Fibroblast of gingiva (primary cell): ENCODE measurements around the gene PYROXD2.
A peak's percentile ranks its signal among the peaks of the same experiment; 100 is the strongest.
"Not testable (repeated sequence)": the region's sequence is repeated elsewhere in the genome, so short reads cannot be mapped to it uniquely, and the experiment has no call there.

Source experiments
- DNase-seq: peaks from one replicate; pipeline ENCODE4 v3.0.0-alpha.2; 2011; ENCODE audit warnings: low read depth

Gene PYROXD2

DNA sequence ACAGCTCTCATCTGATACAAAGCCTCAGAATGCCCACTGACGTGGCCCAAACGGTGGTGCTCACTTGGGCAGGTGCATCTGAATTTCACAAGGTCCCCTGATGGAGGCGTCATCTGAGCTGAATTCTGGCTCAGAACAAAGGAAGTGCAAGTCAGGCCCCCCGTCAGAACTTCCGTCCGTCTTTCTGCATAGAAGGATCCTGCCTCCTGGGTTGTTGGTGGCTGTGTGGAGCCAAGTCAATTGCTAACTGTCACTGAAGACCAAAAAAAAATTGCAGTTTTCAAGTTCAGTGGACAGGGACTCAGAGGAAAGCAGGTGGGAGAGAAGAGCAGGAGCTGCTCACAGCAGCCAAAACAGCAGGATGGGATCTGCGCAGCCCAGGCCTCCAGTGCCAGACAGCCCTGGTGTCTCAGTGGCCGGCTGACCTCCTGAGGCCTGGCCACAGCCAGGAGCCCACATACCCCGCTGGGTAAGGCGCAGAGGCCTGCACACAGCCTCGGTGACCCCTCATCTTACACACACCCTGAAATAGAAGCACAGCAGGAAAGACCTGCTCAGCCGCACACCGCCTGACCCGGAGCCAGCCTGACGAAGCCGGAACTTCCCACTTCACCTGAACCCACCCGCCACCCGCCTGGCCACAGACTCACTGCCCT is 49.4 kb downstream of the PYROXD2 start:
- no peak for DNase-seq

DNA sequence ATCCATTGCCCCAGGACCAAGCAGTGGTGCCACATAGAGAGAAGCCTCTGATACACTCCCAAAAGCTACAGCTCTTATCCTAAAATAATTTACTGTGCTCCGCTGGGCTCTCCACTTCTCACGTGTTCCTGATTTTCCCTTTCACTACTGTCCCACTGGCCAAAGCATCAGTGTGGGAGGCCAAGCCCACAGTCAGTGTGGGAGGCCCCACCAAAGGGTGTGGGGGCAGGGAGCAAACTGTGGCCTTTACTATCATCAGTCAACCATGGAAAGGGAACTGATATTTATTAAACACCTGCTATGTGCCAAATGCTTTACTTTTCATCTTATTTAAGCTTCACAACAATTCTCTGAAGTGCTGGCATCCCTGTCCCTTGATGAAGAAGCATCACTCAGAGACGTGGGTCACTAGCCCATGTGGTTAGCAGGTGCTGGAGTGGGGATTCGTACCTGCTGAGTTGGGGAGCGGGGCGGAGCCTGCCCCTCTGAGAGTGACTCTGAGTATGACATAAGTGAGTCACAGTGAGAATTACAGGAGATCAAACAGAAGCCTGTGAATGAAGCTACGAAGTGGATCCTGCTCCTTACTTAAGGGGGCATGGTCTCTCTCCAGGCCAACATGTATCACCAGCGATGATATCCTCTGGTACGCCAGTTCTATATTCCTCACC is 50.4 kb downstream of the PYROXD2 start:
- no peak for DNase-seq

- no peak for DNase-seq
Measured at GRCh38 chr10:98363220-98363619, 51.8 kb downstream of the PYROXD2 start.

GRCh38 chr10:98361131-98362025 is 53.6 kb downstream of the PYROXD2 start:
- peak; percentile 98 for DNase-seq

GRCh38 chr10:98357194-98357822 is 57.7 kb downstream of the PYROXD2 start:
- peak; percentile 70 for DNase-seq

DNA sequence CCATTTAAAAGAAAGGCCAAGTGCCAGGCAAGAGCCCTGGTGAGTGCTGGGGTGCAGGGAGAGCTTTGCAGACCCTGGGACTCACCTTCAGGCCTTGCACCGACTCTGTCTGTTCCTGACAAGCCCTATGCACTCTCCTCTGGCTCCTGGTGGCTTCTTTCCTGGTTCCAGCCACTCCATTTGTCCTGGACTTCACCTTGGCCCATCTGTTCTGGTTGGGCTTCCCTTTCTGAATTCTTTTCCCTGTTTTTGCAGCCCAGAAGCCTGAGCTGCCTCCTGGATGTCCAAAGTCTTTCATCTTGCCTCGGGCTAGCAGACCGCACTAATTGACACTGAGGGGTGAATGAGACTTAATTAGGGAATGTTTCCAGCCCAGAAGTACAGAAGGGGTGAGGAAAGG is 60.5 kb downstream of the PYROXD2 start:
- no peak for DNase-seq

DNA sequence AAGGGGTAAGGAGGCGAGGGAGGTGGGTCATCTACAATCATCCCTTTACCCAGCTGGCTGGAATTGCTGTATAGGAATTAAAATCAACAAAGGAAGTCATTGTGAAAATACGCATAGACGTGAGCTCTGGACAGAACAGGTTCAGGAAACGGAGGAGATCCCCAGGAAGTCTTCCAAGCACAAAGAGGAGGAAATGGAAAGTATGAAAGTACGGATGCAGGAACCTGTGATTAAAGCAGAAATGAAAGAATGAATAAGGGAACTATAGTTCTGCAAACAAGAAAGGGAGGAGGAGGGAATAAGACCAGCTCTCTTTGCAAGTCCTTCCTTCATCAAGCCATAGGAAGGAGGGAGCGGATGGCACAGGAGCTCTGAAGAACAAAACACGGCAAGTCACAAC is 61.8 kb downstream of the PYROXD2 start:
- no peak for DNase-seq

DNA sequence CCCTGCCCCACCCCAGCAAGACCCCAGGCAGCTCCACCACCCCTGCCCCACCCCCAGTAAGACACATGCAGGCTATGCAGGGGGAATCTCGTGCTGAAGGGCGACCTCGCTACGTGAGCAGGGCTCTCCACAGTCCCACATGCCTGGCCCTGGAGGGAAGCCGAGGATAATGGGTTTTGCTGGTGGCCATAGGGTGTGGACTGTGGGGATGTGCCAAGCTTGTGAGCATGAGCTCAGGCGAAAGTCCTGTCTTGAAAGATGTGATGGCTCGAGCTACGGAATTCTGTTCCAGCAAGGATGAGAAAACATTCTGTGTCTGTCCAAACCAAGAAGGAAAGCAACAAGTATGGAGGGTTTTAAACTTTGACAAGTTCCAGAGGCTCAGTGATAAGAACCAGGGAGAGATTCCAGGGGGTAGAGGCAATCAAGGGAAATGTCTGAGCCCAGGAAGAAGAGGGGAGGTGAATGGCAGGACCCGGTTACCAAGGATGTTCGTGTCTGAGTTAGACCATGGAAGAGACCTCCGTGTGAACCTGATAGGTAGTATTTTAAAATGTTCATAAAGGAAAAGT is 63.1 kb downstream of the PYROXD2 start:
- no peak for DNase-seq

GRCh38 chr10:98349508-98349922 is 65.5 kb downstream of the PYROXD2 start:
- peak; percentile 100 for DNase-seq

DNA sequence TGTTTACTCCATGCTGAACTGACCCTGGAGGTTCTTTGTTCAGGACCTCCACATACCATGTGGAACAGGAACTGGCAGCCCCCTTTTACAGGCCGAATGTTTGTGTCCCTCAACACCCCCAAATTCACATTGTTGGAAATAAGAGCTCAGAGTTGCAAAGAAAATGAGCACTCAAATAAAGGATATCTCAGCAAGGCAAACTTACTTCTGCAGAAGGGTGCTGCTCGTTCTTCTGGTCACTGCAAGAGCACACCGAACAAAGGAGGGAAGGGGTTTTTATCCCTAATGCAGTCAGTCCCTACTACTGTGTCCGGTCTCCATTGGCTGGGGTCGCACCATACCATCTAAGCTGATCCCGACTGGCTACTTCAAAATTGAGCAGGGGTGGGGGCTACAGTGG is 68.1 kb downstream of the PYROXD2 start:
- DNase-seq: no peak

DNA sequence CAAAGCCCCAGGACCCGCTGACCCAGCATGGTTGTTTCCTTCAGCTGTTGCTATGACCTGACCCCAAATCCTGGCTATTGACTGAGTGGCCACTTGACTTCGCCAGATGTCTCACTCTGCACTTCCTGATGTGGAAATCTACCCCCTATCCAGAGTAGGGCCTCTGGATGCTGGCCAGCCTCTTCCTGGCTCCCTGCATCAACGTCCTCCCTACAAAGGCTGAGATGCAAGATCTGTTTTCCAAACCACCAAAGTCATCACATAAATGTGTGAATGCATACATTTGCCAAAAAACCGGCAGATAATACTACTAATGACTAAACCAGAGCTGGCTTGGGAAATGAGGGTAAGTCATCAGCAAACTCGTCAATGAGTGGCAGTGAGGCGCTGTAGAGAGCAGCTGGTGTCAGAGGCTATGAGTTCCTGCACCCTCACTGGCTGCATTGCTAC is 70.4 kb downstream of the PYROXD2 start:
- peak; percentile 95 for DNase-seq

GRCh38 chr10:98341701-98342100 is 73.3 kb downstream of the PYROXD2 start:
- DNase-seq: not testable (repeated sequence)

- no peak for DNase-seq
Measured at GRCh38 chr10:98340940-98341310, 74.1 kb downstream of the PYROXD2 start.

DNA sequence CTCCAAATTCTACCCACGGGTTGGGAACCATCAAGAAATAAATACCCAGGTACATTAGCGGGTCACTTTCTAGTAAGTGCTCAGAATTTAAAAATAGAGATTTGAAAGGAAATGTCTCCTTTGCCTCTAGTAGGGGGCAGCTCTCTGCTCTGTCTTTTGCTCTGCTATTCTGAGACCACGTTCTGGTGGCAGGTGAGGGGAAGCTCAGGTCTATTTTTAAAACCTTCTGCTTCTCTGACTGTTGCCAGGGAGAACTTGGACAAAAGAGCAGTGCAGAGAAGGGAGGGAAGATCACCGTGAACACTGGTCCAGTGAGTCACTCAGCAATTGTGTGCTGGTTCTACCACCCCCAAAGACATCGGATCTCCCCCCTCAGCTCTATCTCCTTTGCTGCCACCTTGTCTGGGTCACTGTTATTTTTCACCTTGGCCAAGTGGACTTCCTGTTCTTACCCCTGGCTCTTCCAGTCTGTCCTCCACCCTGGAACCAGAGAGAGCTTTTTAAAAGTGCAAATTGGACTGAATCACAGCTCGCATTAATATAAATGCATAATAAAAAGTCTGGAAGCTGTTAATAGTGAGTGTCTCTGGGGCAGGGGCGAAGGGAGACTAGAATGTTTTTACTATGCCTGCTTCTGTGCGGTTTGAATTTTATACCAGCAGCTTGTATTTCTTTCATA is 74.6 kb downstream of the PYROXD2 start:
- no peak for DNase-seq

GRCh38 chr10:98339799-98340198 is 75.2 kb downstream of the PYROXD2 start:
- DNase-seq: no peak

- DNase-seq: peak; percentile 66
Measured at GRCh38 chr10:98338896-98339295, 76.1 kb downstream of the PYROXD2 start.

- peak; percentile 61 for DNase-seq
Measured at GRCh38 chr10:98338318-98338717, 76.7 kb downstream of the PYROXD2 start.

DNA sequence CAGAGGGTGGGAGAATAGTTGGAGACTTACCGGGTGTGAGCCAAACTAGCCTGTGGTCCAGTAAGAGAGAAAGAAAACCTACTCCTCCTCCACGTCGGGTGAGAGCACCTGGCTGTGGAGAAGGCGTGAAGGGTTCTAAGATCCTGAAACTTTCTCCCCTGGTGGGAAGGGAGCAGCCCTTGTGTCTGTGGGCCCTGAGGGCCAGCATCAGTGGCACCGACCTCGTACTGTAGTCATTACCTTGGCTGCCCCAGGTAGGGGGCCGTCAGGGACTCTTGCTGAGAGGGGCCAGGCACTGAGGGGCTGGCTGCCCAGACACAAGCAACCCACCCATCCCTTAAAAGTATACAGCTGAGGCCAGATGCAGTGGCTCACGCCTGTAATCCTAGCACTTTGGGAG is 77.5 kb downstream of the PYROXD2 start:
- DNase-seq: no peak
